Measurements from ENCODE around the gene OTOA. TPM values are rescaled to one million over a fixed set of nuclear protein-coding genes. Genes with fewer than 3 reads are reported as not detected.

The OTOA gene
- total RNA-seq, 1 donor from 2014 or later = not detected

Small RNAs within 50 kb of the gene (small RNA-seq; reads per million reads assigned to genes)
- gene RNU6-1005P (not detected), gene RNU6-196P (not detected)

Other genes with a start within 250 kb of the OTOA start
- gene METTL9, start 64.4 kb upstream of the OTOA start, total RNA-seq = 97.7 TPM
- gene IGSF6, start 11.4 kb upstream of the OTOA start, total RNA-seq = 0.74 TPM
- 63.3 TPM for gene NPIPB4, start 193.8 kb downstream of the OTOA start, total RNA-seq

Data from vagina (tissue), 1 donor.